Caco-2 (cell line): ENCODE measurements around the gene AGO3. TPM values are rescaled to one million over a fixed set of nuclear protein-coding genes. Genes with fewer than 3 reads are reported as not detected.
"Not testable (repeated sequence)": the region's sequence is repeated elsewhere in the genome, so short reads cannot be mapped to it uniquely, and the experiment has no call there.

Source experiments
- BruUV-seq: library from RNA; stranded (reverse); fragments of 400-500 nt; replicated peaks from 2 replicates; lab custom pipeline; 2021; lab: Mats Ljungman, UMichigan
- CTCF ChIA-PET: fragments of 300-600 bp; sonication (Branson Sonifier 250); formaldehyde crosslinking; loops from one replicate; lab custom pipeline; 2022; ENCODE audit warnings: antibody characterized with exemption; lab: Charles Lee
- POLR2A ChIA-PET: fragments of 300-600 bp; sonication (Branson Sonifier 250); formaldehyde crosslinking; loops from one replicate; lab custom pipeline; 2022; ENCODE audit warnings: antibody characterized with exemption; lab: Charles Lee
- DNase-seq, 2 experiments: peaks; one replicate each; pipeline versions ENCODE4 v3.0.0 to v3.0.0-alpha.2; 2020 to 2022
- H3K27me3 ChIP-seq: replicated peaks from 2 replicates; pipeline ENCODE4 v1.6.0; 2011; ENCODE audit warnings: low read length; ENCODE audit not compliant: control insufficient read depth, insufficient read depth
- H3K36me3 ChIP-seq: 2 replicates; pipeline ENCODE4 v1.5.1; 2011; ENCODE audit warnings: low read length; ENCODE audit not compliant: control insufficient read depth, insufficient read depth
- H3K4me1 ChIP-seq: fragments of 250-450 bp; sonication (Bioruptor Pico); 2 replicates; pipeline ENCODE4 v1.5.1; 2020; ENCODE audit warnings: mild to moderate bottlenecking
- H3K4me3 ChIP-seq: 2 replicates; pipeline ENCODE4 v1.5.1; 2011; ENCODE audit warnings: low read depth, mild to moderate bottlenecking, control low read depth, low read length
- H3K9me3 ChIP-seq: fragments of 250-450 bp; sonication (Bioruptor Pico); 2 replicates; pipeline ENCODE4 v1.5.1; 2020; ENCODE audit warnings: mild to moderate bottlenecking, moderate library complexity
- H3K27ac Mint-ChIP-seq: one replicate; pipeline ENCODE4 v1.8.0; 2022; ENCODE audit warnings: mixed read lengths; ENCODE audit not compliant: unreplicated experiment
- H3K27me3 Mint-ChIP-seq: one replicate; pipeline ENCODE4 v1.8.0; 2022; ENCODE audit warnings: mixed read lengths; ENCODE audit not compliant: insufficient read depth, unreplicated experiment
- H3K36me3 Mint-ChIP-seq: one replicate; pipeline ENCODE4 v1.8.0; 2022; ENCODE audit warnings: mild to moderate bottlenecking, mixed read lengths; ENCODE audit not compliant: insufficient read depth, unreplicated experiment
- H3K4me1 Mint-ChIP-seq: one replicate; pipeline ENCODE4 v1.8.0; 2022; ENCODE audit warnings: low read depth, mixed read lengths; ENCODE audit not compliant: unreplicated experiment
- H3K4me3 Mint-ChIP-seq: one replicate; pipeline ENCODE4 v1.8.0; 2022; ENCODE audit warnings: mild to moderate bottlenecking, moderate library complexity, mixed read lengths; ENCODE audit not compliant: unreplicated experiment
- H3K9me3 Mint-ChIP-seq: one replicate; pipeline ENCODE4 v1.8.0; 2022; ENCODE audit warnings: mixed read lengths; ENCODE audit not compliant: unreplicated experiment
- CTCF ChIP-seq, 2 experiments: fragments of 200-600 bp in 1 of 2; IDR thresholded peaks; 1 replicate in 1 of 2; 2 replicates in 1 of 2; pipeline versions ENCODE4 v1.5.1 to v1.8.0; 2011 to 2022; ENCODE audit warnings: antibody characterized with exemption in 1 of 2, control low read depth in 1 of 2, inconsistent platforms in 1 of 2, low read depth in 1 of 2, low read length in 1 of 2, mild to moderate bottlenecking in 1 of 2, moderate library complexity in 1 of 2; ENCODE audit not compliant: insufficient read depth in 1 of 2, severe bottlenecking in 1 of 2, unreplicated experiment in 1 of 2
- intact Hi-C: fragments of 100-400 bp; cut with micrococcal nuclease; formaldehyde crosslinking; loops from one replicate; pipeline ENCODE4 v1.10.0; 2022; ENCODE audit not compliant: unreplicated experiment
- total RNA-seq: library from RNA; stranded (reverse); gene quantifications from 2 replicates; pipeline ENCODE4 v1.2.3, GENCODE V29; 2022

AGO3 gene
- total RNA-seq, 1 experiment from 2014 or later, result 18.1 TPM

GRCh38 chr1:35971601-35972000, 40.7 kb downstream of the AGO3 start:
- no peaks in the 10 kb centered on the region for H3K4me1 ChIP-seq
- no peak for TF ChIP-seq CTCF (IDR thresholded peaks at IDR 0.05; ENCODE audit: insufficient read depth in 1 of 2, low read depth in 1 of 2, low read length in 1 of 2, severe bottlenecking in 1 of 2, unreplicated experiment in 1 of 2)
- H3K4me3 ChIP-seq, result no peak overlapping the region
- Mint-ChIP-seq H3K9me3 (no peaks in the 10 kb centered on the region), H3K4me3 (no peak overlapping the region), H3K27me3 (no peaks in the 10 kb centered on the region), H3K36me3 (peaks cover 35% of the 10 kb centered on the region), H3K4me1 (no peaks in the 10 kb centered on the region), H3K27ac (no peak overlapping the region)
- intact Hi-C loops, result no loop called here
- H3K36me3 ChIP-seq, result no peaks in the 10 kb centered on the region
- BruUV-seq, result no TSS peak
- H3K27me3 ChIP-seq, result no peaks in the 10 kb centered on the region
- DNase-seq, result no peak
- CTCF ChIA-PET, result no interaction called here
- no peaks in the 10 kb centered on the region for H3K9me3 ChIP-seq
- POLR2A ChIA-PET, result no interaction called here

GRCh38 chr1:35972631-35973030, 41.7 kb downstream of the AGO3 start:
- BruUV-seq, H3K27me3 ChIP-seq, DNase-seq, intact Hi-C loops, CTCF ChIA-PET, H3K27me3 Mint-ChIP-seq, POLR2A ChIA-PET, H3K9me3 Mint-ChIP-seq, H3K4me3 Mint-ChIP-seq, H3K36me3 ChIP-seq, H3K4me1 Mint-ChIP-seq, H3K27ac Mint-ChIP-seq, H3K9me3 ChIP-seq, H3K4me3 ChIP-seq, H3K4me1 ChIP-seq: not testable (repeated sequence)
- peaks cover 34% of the 10 kb centered on the region for H3K36me3 Mint-ChIP-seq

DNA sequence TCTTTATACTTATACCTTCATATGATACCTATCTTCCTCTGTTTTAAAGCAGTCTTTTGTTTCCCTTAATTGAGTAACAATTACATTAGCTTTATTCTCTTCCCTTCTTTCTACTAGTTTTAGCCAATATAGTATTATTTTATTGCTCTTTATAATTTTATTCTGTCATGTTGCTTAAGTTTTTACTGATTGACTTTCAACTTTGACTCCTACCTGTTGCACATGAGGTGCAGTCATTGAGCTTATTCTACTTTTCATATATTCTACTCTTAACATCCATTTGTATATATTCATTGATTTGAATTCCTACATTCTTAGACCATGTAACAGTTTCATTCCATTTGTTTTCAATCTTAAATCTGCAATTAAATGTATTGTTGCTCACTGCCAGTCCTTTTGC, 49.2 kb downstream of the AGO3 start:
- CTCF ChIA-PET, result no interaction called here
- no peak for TF ChIP-seq CTCF (IDR thresholded peaks at IDR 0.05; ENCODE audit: insufficient read depth in 1 of 2, low read depth in 1 of 2, low read length in 1 of 2, severe bottlenecking in 1 of 2, unreplicated experiment in 1 of 2)

DNA sequence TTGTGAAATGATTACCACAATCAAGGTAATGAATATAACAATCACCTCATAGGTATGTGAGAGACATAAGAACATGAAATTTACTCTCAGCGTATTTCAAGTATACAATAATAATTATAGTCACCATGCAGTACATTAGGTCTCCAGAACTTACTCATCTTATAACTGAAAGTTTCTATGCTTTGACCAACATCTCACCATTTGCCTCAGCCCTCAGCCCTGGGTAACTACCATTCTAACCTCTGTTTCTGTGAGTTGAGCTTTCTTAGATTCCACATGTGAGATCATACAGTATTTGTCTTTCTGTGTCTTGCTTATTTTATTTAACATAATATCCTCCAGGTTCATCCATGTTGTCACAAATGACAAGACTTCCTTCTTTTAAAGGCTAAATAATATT, 57.3 kb downstream of the AGO3 start:
- Mint-ChIP-seq H3K27ac (no peak overlapping the region), H3K36me3 (peaks cover 25% of the 10 kb centered on the region), H3K4me3 (no peak overlapping the region), H3K4me1 (no peaks in the 10 kb centered on the region), H3K27me3 (no peaks in the 10 kb centered on the region), H3K9me3 (no peaks in the 10 kb centered on the region)
- BruUV-seq, result no TSS peak
- DNase-seq, result no peak
- Histone ChIP-seq H3K4me1 (no peaks in the 10 kb centered on the region), H3K27me3 (no peaks in the 10 kb centered on the region), H3K9me3 (no peaks in the 10 kb centered on the region), H3K36me3 (no peaks in the 10 kb centered on the region), H3K4me3 (no peak overlapping the region)
- CTCF ChIA-PET, result no interaction called here
- TF ChIP-seq CTCF (IDR thresholded peaks at IDR 0.05; ENCODE audit: insufficient read depth in 1 of 2, low read depth in 1 of 2, low read length in 1 of 2, severe bottlenecking in 1 of 2, unreplicated experiment in 1 of 2), result no peak
- intact Hi-C loops, result no loop called here
- POLR2A ChIA-PET, result no interaction called here

More for the DNA sequence above, 49.2 kb downstream of the AGO3 start:
- Histone ChIP-seq H3K36me3 (no peaks in the 10 kb centered on the region), H3K27me3 (no peaks in the 10 kb centered on the region), H3K4me3 (no peak overlapping the region), H3K4me1 (no peaks in the 10 kb centered on the region), H3K9me3 (no peaks in the 10 kb centered on the region)
- no peaks in the 10 kb centered on the region for H3K9me3 Mint-ChIP-seq
- intact Hi-C loops, result no loop called here
- POLR2A ChIA-PET, result no interaction called here
- DNase-seq, result no peak
- H3K4me3 Mint-ChIP-seq, result no peak overlapping the region
- no TSS peak for BruUV-seq
- H3K4me1 Mint-ChIP-seq, result no peaks in the 10 kb centered on the region
- no peaks in the 10 kb centered on the region for H3K27me3 Mint-ChIP-seq
- no peak overlapping the region for H3K27ac Mint-ChIP-seq
- no peaks in the 10 kb centered on the region for H3K36me3 Mint-ChIP-seq
